ENCODE measurements around the gene MAPKAP1.

DNA sequence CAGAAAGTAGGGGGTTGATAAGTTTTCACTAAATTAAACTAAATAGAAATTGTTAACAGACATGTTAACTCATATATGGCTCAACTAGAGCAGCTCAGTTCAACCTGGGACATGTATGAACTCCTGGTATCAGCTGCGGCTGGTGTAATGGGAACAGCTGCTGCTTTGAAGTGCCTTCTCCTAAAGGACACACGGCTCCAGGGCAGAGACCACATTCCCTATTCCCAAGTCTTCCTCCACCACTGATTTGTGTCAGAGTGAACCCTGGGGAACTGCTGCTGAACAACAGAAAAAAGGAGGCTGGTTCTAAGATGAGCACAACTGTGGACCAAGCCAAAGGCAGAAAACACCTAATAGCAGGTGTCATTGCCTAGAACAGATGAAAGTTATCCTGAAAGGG lies 71.1 kb downstream of the MAPKAP1 start:
- no peak for TF ChIP-seq CTCF (IDR thresholded peaks at IDR 0.05; ENCODE audit: insufficient read depth, low read length, poor library complexity, severe bottlenecking)
- no peak for TF ChIP-seq EZH2phosphoT487 (conservative IDR thresholded peaks at IDR 0.05; ENCODE audit: low read length)
